Upper lobe of left lung (tissue), 6 donors: ENCODE measurements around the gene OR52I2. TPM values are rescaled to one million over a fixed set of nuclear protein-coding genes. Genes with fewer than 3 reads are reported as not detected.

ENCODE experiments used
- ATAC-seq, 2 donors: fragments of 200-7000 bp; cut with Tn5 transposase; one replicate each; pipeline ENCODE4 v1.9.1; 2022; ENCODE audit warnings: mild to moderate bottlenecking in 2 of 2, moderate library complexity in 2 of 2; ENCODE audit not compliant: low FRiP score in 2 of 2
- DNase-seq, 2 donors: peaks; one replicate each; pipeline ENCODE4 v3.0.0-alpha.2; 2019 to 2020
- H3K27ac ChIP-seq, 4 donors: fragments of 200-600 bp; sonication (generic); one replicate each; pipeline ENCODE4 v1.5.1; 2016 to 2019
- H3K27me3 ChIP-seq, 4 donors: fragments of 200-600 bp; sonication (generic); one replicate each; pipeline ENCODE4 v1.5.1; 2017 to 2019
- H3K36me3 ChIP-seq, 4 donors: fragments of 200-600 bp; sonication (generic); one replicate each; pipeline ENCODE4 v1.5.1; 2016 to 2019
- H3K4me1 ChIP-seq, 4 donors: fragments of 200-600 bp; sonication (generic); one replicate each; pipeline ENCODE4 v1.5.1; 2018 to 2019
- H3K4me3 ChIP-seq, 4 donors: fragments of 200-600 bp; sonication (generic); one replicate each; pipeline ENCODE4 v1.5.1; 2017 to 2019; ENCODE audit warnings: mild to moderate bottlenecking in 2 of 4, moderate library complexity in 1 of 4
- H3K9me3 ChIP-seq, 4 donors: fragments of 200-600 bp; sonication (generic); one replicate each; pipeline ENCODE4 v1.5.1; 2018 to 2019
- CTCF ChIP-seq, 6 experiments: fragments of 450-650 bp in 4 of 6; fragments of 200-600 bp in 2 of 6; sonication (generic) in 2 of 6; IDR thresholded peaks; one replicate each; pipeline ENCODE4 v1.5.1; 2016 to 2019; ENCODE audit warnings: antibody characterized with exemption in 6 of 6
- EP300 ChIP-seq, 4 donors: sonication (generic); formaldehyde crosslinking; IDR thresholded peaks; one replicate each; pipeline ENCODE4 v1.5.1; 2017; ENCODE audit warnings: antibody characterized with exemption in 4 of 4, control low read depth in 2 of 4
- POLR2A ChIP-seq, 4 donors: fragments of 450-650 bp; IDR thresholded peaks; one replicate each; pipeline ENCODE4 v1.5.1; 2016 to 2017; ENCODE audit warnings: antibody characterized with exemption in 4 of 4, mild to moderate bottlenecking in 2 of 4
- POLR2AphosphoS5 ChIP-seq, 2 donors: sonication (generic); formaldehyde crosslinking; IDR thresholded peaks; one replicate each; pipeline ENCODE4 v1.5.1; 2017; ENCODE audit warnings: antibody characterized with exemption in 2 of 2
- WGBS, 2 donors: methylation state at CpG; one replicate each; pipeline ENCODE4 v1.1.5; 2017 to 2018; 5-methylcytosine and 5-hydroxymethylcytosine counted together
- total RNA-seq, 6 donors: library from RNA; depleted of rRNA in 4 of 6; stranded (reverse); fragments of >200 nt in 4 of 6; gene quantifications; one replicate each; pipeline versions ENCODE4 v1.1.0 to v1.2.1, GENCODE V29; 2016 to 2021
- donor health status: DM: no; HTN: no; CAD: no; lungs with moderate emphysema.
- donor health status: DM: no; HTN: yes; CAD: no; lungs with severe emphysema.

The OR52I2 gene
- total RNA-seq, 6 donors from 2014 or later = not detected

- ATAC-seq = no peak
- no peak overlapping the region for H3K27ac ChIP-seq
- TF ChIP-seq EP300 (IDR thresholded peaks at IDR 0.05) (no peak), CTCF (IDR thresholded peaks at IDR 0.05) (no peak), POLR2A (IDR thresholded peaks at IDR 0.05) (no peak), POLR2AphosphoS5 (IDR thresholded peaks at IDR 0.05) (no peak)
- peaks cover 0 to 3% (median 0%) of the 10 kb centered on the region in 4 donors for H3K4me1 ChIP-seq
- no peaks in the 10 kb centered on the region for H3K9me3 ChIP-seq
- no peak overlapping the region for H3K4me3 ChIP-seq
- no peaks in the 10 kb centered on the region for H3K27me3 ChIP-seq
- no peaks in the 10 kb centered on the region for H3K36me3 ChIP-seq
- DNase-seq = no peak
- 76 to 87% methylated on average over 2 of the region's 2 CpGs for WGBS, 2 donors
Observed at GRCh38 chr11:4636136-4636535, 54.6 kb downstream of the OR52I2 start.

GRCh38 chr11:4636962-4637661, 55.6 kb downstream of the OR52I2 start, which contains the start of gene OR51D1:
TSS of gene OR51D1 (plus strand) at chr11:4637477. CDS start at chr11:4639791, 2,314 bp downstream.
- no peak for TF ChIP-seq POLR2A (IDR thresholded peaks at IDR 0.05)
- peak; percentile 74 to 87 (median 80) for TF ChIP-seq CTCF (IDR thresholded peaks at IDR 0.05)
- Histone ChIP-seq H3K4me1 (peaks cover 0 to 3% (median 0%) of the 10 kb centered on the region in 4 donors), H3K27me3 (no peaks in the 10 kb centered on the region), H3K27ac (no peak within 1 kb of the TSS), H3K4me3 (no peak within 1 kb of the TSS), H3K9me3 (no peaks in the 10 kb centered on the region), H3K36me3 (no peaks in the 10 kb centered on the region)
- DNase-seq (peak in 1 of 2 donors; percentile 69), ATAC-seq (peak; percentile 79 to 92)
- 31 to 41% methylated on average over 18 to 21 of the region's 21 CpGs for WGBS, 2 donors

GRCh38 chr11:4637662-4638047, 56.1 kb downstream of the OR52I2 start:
- TF ChIP-seq POLR2AphosphoS5 (IDR thresholded peaks at IDR 0.05) = no peak
- Histone ChIP-seq H3K9me3 (no peaks in the 10 kb centered on the region), H3K27me3 (no peaks in the 10 kb centered on the region), H3K4me3 (no peak overlapping the region), H3K27ac (no peak overlapping the region), H3K4me1 (peaks cover 0 to 3% (median 0%) of the 10 kb centered on the region in 4 donors), H3K36me3 (no peaks in the 10 kb centered on the region)
- DNase-seq (no peak), ATAC-seq (no peak)
- WGBS, 2 donors = 76 to 83% methylated on average over 3 of the region's 3 CpGs

GRCh38 chr11:4639931-4640330, 58.4 kb downstream of the OR52I2 start:
- DNase-seq (no peak), ATAC-seq (no peak)
- Histone ChIP-seq H3K4me1 (peaks cover 0 to 3% (median 0%) of the 10 kb centered on the region in 4 donors), H3K9me3 (no peaks in the 10 kb centered on the region), H3K36me3 (no peaks in the 10 kb centered on the region), H3K27ac (no peak overlapping the region), H3K4me3 (no peak overlapping the region), H3K27me3 (no peaks in the 10 kb centered on the region)
- TF ChIP-seq POLR2A (IDR thresholded peaks at IDR 0.05) (no peak), EP300 (IDR thresholded peaks at IDR 0.05) (no peak), CTCF (IDR thresholded peaks at IDR 0.05) (no peak), POLR2AphosphoS5 (IDR thresholded peaks at IDR 0.05) (no peak)
- WGBS, 2 donors = 93 to 94% methylated on average over 3 to 6 of the region's 6 CpGs

- no peak overlapping the region for H3K27ac ChIP-seq
- ATAC-seq (no peak), DNase-seq (no peak)
- TF ChIP-seq CTCF (IDR thresholded peaks at IDR 0.05) = no peak
- no peak for TF ChIP-seq POLR2A (IDR thresholded peaks at IDR 0.05)
- TF ChIP-seq POLR2AphosphoS5 (IDR thresholded peaks at IDR 0.05) = no peak
- TF ChIP-seq EP300 (IDR thresholded peaks at IDR 0.05) = no peak
- no peak overlapping the region for H3K4me3 ChIP-seq
- H3K4me1 ChIP-seq = peaks cover 0 to 3% (median 0%) of the 10 kb centered on the region in 4 donors
- WGBS, 2 donors = 81 to 84% methylated on average over 7 of the region's 7 CpGs
- no peaks in the 10 kb centered on the region for H3K27me3 ChIP-seq
- H3K9me3 ChIP-seq = no peaks in the 10 kb centered on the region
- no peaks in the 10 kb centered on the region for H3K36me3 ChIP-seq
Observed at GRCh38 chr11:4641501-4641900, 60.0 kb downstream of the OR52I2 start.
